ENCODE measurements around the gene TAB2. TPM values are rescaled to one million over a fixed set of nuclear protein-coding genes. Genes with fewer than 3 reads are reported as not detected.

The TAB2 gene
- total and polyA plus RNA-seq, 9 of the 15 experiments (the other 6 are each of a cell fraction or from before 2014, with no cell fraction given), result 9.1 to 38.3 (median 18.6) TPM

GRCh38 chr6:149317644-149318571, at the start of gene TAB2 (continued):
- TF ChIP-seq SRF (CRISPR knock-in tag; IDR thresholded peaks at IDR 0.05), result no peak
- no peak for TF ChIP-seq SAFB (IDR thresholded peaks at IDR 0.05; ENCODE audit: borderline replicate concordance, low read depth, low read length)
- peak; percentile 93 for TF ChIP-seq ZBTB7A (IDR thresholded peaks at IDR 0.05; ENCODE audit: borderline replicate concordance, control insufficient read depth, low read depth, low read length)
- TF ChIP-seq SMAD1 (IDR thresholded peaks at IDR 0.05; ENCODE audit: low read depth, low read length, partially characterized antibody), result no peak
- no peak for TF ChIP-seq SMC3 (conservative IDR thresholded peaks at IDR 0.05; ENCODE audit: insufficient read depth, low read depth, low read length)
- no peak for TF ChIP-seq GTF2E2 (tag; IDR thresholded peaks at IDR 0.05)
- TF ChIP-seq ZNF384 (IDR thresholded peaks at IDR 0.05; ENCODE audit: low read depth, low read length), result no peak
- 0 out of 4 replicates have a peak, but pooled peaks of 1 of the 2 experiments have one; percentile 21 for TF ChIP-seq HDAC1 (IDR thresholded peaks at IDR 0.05)
- TF ChIP-seq ZNF263 (CRISPR knock-in tag; IDR thresholded peaks at IDR 0.05; ENCODE audit: borderline replicate concordance), result peak; percentile 37; the same call in 1 of the 2 replicates
- no peak for TF ChIP-seq MYNN (IDR thresholded peaks at IDR 0.05)
- no peak for TF ChIP-seq MYNN (CRISPR knock-in tag; IDR thresholded peaks at IDR 0.05)
- TF ChIP-seq, protein P1, sequence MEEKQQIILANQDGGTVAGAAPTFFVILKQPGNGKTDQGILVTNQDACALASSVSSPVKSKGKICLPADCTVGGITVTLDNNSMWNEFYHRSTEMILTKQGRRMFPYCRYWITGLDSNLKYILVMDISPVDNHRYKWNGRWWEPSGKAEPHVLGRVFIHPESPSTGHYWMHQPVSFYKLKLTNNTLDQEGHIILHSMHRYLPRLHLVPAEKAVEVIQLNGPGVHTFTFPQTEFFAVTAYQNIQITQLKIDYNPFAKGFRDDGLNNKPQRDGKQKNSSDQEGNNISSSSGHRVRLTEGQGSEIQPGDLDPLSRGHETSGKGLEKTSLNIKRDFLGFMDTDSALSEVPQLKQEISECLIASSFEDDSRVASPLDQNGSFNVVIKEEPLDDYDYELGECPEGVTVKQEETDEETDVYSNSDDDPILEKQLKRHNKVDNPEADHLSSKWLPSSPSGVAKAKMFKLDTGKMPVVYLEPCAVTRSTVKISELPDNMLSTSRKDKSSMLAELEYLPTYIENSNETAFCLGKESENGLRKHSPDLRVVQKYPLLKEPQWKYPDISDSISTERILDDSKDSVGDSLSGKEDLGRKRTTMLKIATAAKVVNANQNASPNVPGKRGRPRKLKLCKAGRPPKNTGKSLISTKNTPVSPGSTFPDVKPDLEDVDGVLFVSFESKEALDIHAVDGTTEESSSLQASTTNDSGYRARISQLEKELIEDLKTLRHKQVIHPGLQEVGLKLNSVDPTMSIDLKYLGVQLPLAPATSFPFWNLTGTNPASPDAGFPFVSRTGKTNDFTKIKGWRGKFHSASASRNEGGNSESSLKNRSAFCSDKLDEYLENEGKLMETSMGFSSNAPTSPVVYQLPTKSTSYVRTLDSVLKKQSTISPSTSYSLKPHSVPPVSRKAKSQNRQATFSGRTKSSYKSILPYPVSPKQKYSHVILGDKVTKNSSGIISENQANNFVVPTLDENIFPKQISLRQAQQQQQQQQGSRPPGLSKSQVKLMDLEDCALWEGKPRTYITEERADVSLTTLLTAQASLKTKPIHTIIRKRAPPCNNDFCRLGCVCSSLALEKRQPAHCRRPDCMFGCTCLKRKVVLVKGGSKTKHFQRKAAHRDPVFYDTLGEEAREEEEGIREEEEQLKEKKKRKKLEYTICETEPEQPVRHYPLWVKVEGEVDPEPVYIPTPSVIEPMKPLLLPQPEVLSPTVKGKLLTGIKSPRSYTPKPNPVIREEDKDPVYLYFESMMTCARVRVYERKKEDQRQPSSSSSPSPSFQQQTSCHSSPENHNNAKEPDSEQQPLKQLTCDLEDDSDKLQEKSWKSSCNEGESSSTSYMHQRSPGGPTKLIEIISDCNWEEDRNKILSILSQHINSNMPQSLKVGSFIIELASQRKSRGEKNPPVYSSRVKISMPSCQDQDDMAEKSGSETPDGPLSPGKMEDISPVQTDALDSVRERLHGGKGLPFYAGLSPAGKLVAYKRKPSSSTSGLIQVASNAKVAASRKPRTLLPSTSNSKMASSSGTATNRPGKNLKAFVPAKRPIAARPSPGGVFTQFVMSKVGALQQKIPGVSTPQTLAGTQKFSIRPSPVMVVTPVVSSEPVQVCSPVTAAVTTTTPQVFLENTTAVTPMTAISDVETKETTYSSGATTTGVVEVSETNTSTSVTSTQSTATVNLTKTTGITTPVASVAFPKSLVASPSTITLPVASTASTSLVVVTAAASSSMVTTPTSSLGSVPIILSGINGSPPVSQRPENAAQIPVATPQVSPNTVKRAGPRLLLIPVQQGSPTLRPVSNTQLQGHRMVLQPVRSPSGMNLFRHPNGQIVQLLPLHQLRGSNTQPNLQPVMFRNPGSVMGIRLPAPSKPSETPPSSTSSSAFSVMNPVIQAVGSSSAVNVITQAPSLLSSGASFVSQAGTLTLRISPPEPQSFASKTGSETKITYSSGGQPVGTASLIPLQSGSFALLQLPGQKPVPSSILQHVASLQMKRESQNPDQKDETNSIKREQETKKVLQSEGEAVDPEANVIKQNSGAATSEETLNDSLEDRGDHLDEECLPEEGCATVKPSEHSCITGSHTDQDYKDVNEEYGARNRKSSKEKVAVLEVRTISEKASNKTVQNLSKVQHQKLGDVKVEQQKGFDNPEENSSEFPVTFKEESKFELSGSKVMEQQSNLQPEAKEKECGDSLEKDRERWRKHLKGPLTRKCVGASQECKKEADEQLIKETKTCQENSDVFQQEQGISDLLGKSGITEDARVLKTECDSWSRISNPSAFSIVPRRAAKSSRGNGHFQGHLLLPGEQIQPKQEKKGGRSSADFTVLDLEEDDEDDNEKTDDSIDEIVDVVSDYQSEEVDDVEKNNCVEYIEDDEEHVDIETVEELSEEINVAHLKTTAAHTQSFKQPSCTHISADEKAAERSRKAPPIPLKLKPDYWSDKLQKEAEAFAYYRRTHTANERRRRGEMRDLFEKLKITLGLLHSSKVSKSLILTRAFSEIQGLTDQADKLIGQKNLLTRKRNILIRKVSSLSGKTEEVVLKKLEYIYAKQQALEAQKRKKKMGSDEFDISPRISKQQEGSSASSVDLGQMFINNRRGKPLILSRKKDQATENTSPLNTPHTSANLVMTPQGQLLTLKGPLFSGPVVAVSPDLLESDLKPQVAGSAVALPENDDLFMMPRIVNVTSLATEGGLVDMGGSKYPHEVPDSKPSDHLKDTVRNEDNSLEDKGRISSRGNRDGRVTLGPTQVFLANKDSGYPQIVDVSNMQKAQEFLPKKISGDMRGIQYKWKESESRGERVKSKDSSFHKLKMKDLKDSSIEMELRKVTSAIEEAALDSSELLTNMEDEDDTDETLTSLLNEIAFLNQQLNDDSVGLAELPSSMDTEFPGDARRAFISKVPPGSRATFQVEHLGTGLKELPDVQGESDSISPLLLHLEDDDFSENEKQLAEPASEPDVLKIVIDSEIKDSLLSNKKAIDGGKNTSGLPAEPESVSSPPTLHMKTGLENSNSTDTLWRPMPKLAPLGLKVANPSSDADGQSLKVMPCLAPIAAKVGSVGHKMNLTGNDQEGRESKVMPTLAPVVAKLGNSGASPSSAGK (IDR thresholded peaks at IDR 0.05), result no peak
- no peak for TF ChIP-seq HEY1 (CRISPR knock-in tag; IDR thresholded peaks at IDR 0.05; ENCODE audit: borderline replicate concordance)
- TF ChIP-seq NUFIP1 (IDR thresholded peaks at IDR 0.05; ENCODE audit: partially characterized antibody), result no peak
- peak; percentile 34 for TF ChIP-seq CXXC5 (CRISPR knock-in tag; IDR thresholded peaks at IDR 0.05)
- no peak for TF ChIP-seq CCNT2 (IDR thresholded peaks at IDR 0.05; ENCODE audit: borderline replicate concordance, extremely low read depth, insufficient read length, low read depth, low read length)
